GM19035 (cell line): Measurements from ENCODE around the gene IGFBP3.

ENCODE experiments used
- ATAC-seq: cut with Tn5 transposase; IDR thresholded peaks from one replicate; pipeline ENCODE4 v1.9.1; 2021; ENCODE audit not compliant: unreplicated experiment

Gene IGFBP3

GRCh38 chr7:45893374-45893995, 27.6 kb downstream of the IGFBP3 start:
- no peak for ATAC-seq

DNA sequence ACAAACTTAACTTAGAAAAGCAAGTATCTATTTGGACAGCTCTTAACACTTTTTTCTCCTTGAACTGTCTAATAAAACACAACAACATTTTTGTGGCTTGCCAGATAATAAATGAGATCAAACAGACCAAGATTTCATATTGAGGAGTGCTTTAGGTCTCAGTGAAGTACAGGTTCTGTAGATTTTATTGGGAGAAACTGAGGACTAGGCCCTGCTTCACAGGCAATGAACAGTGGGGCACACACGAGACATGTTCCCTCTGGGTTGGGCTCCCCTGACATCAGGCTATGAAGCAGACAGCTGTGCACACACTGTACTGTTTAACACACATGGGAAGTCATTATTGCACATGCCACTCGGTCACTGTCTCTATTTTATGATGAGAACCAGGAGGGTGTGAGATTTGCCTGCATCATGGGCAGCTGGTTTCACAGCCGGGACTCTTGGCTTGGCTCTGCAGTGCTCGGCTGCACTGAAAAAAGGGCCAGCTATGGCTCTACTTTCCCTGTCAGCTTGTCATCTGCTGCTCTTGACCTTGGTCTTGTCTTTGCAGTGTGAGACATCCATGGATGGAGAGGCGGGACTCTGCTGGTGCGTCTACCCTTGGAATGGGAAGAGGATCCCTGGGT, 28.6 kb downstream of the IGFBP3 start:
- no peak for ATAC-seq

DNA sequence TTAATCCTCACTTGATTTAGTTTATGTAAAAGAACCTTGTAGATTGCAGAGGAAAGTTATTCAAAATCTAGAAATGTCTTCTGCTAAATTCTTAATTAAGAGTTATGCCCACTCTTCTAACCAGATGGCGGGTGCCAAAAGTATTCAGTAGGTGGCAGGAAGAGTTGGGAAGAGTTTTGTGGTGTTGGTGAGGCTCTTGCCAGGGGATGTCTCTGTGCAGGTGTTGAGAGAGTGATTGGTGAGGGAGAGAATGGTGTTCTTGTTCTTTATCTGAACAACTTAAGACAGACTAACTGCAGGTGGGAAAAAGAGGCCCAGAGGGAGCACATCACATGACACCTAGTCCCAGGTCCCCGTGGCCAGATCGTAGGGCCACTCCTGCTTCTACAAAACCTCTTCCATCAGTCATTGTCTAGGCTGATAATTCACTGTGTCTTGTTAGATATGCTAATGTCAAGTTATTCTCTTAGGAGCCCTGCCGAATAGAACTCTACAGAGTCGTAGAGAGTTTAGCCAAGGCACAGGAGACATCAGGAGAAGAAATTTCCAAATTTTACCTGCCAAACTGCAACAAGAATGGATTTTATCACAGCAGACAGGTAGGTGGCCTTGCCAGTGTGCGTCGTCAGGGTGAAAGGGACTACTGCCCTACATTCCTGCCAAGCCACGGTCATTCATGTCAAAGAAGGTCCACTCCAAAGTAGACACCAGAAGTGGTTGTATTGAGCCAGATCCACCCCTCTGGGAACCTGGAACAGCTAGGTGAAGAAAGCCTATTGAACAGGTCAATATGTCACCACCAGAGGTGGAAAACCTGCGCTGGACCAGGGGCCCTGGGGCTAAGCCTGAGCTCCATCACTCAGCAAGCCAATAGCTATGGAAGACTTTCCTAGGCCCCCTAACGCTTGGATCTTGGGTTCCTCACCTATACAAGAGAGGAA, 29.3 kb downstream of the IGFBP3 start:
- ATAC-seq, result no peak

DNA sequence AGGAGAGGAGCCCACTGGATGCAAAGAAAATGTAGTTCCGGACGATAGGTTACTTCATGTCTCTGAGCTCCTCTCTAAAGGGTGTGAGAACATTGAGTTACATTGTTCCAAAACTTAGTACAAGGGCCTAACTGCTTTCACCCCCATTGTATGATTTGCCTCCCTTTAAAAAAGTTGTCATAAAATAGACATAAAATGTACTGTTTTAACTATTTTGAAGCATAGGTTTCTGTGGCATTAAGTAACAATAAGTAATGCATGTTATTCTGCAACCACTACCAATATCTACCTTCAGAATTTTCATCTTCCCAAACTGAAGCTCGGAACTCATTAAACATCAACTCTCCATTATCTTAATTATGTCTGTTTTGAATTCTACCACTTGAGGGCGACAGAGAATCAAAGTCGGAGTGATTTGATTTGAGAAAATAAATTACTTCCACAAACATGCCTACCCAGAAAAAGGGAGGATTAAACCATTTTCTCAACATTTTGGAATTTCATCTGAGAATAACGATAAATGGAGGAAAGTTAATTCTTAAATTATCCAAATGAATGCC, 30.1 kb downstream of the IGFBP3 start:
- ATAC-seq, result no peak

DNA sequence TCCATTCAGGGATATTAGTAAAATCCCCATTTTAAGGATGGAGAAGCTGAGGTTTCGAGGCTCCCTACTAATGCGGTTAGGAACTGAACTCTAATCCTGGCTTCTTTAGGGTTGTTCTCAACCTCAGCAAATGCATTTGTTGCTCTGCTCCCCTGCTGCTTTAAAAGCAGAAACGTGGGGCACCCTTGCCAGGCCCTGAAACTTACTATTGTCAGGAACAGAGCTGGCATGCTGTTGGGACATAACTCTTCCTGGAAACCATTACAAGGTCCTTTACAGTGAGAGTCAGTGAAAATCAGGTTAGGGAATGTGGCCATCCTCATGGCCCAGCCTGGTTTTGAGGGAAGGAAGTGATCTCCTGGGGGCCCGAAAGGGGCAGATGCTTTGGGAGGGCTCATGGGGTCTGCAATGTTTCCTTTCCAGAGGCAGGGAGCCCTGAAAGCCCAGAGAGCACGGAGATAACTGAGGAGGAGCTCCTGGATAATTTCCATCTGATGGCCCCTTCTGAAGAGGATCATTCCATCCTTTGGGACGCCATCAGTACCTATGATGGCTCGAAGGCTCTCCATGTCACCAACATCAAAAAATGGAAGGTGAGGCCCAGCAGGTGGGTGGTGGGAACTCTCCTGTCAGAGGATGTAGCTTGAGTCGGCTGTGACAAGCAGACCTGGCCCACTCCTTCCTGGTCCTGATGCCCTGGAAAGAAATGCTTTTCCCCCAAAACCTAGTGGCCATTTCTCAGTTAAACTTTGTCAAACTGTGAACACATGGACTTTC, 30.8 kb downstream of the IGFBP3 start:
- ATAC-seq, result no peak

DNA sequence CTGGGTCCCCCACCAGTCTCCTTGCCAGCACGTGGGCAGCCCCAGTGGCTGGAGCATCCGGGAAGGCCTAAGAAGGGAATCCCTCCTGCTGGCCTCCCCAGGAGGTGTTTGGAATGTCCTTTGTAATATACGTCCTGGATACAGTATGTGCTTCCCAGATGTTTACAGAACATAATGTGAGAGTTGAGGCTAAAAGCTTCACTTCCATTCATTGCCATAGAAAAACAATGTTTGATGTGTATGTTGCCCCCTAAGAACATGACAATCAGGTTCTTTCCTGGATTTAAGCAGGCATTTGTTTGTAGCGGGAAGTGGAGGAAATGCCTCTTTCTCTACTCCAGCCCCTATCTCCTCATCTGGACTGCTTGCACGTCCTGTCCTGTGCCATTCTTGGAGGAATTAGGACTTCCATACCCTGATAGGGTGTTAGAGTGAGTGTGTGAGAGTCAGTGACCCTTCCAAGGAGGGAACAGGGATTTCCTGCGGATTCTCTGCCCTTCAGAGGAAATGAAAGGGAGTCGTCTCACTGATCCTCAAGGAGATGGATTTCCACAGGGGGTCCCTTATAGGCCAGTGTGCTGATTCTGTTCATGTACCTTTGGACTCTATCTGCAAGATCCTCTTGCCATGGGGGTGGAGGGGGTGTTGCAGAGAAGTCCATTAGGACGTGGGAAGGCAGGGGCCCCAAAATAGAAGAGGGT, 31.6 kb downstream of the IGFBP3 start:
- no peak for ATAC-seq

DNA sequence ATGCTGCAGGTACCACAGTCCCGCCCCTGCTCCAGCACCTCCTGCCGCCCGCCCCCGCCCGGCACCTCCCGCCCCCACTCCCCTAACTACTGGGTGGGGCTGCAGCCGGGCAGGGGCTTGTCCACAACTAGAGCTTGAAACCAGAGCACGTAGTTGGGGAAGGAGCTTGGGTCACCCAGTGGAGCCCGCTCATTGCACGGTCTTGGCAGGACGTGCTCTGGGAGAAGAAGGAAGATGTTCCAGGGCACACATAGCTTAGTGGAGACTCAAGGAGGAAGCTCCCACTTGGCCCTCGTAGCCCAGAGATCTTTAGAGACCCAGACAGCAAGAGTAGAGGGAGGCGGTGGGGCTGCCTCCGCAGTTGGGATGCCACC, 32.1 kb downstream of the IGFBP3 start:
- no peak for ATAC-seq

GRCh38 chr7:45888185-45888992, 32.7 kb downstream of the IGFBP3 start, which contains the start of gene IGFBP1:
Gene IGFBP1, plus strand, starts transcription at chr7:45888488. Its CDS starts 165 bp downstream, at chr7:45888653.
- no peak for ATAC-seq

- no peak for ATAC-seq
These were observed 34.0 kb downstream of the IGFBP3 start for GRCh38 chr7:45886931-45887667.

- ATAC-seq, result no peak
These were observed 35.7 kb downstream of the IGFBP3 start for GRCh38 chr7:45885264-45885882.

DNA sequence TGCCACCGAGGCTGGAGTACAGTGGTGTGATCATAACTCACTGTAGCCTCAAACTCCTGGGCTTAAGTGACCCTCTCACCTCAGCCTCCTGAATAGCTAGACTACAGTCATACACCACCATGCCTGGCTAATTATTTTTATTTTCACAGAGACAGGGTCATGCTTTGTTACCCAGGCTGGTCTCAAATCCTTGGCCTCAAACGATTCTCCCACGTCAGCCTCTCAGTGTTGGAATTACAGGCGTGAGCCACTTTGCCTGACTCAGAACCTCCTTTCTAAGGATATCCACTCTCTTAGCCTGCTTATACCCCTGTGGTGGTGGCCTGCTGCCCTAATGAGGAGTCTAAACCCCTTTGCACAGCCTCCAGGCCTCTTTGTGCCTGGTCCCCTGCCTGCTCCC, 36.9 kb downstream of the IGFBP3 start:
- no peak for ATAC-seq

DNA sequence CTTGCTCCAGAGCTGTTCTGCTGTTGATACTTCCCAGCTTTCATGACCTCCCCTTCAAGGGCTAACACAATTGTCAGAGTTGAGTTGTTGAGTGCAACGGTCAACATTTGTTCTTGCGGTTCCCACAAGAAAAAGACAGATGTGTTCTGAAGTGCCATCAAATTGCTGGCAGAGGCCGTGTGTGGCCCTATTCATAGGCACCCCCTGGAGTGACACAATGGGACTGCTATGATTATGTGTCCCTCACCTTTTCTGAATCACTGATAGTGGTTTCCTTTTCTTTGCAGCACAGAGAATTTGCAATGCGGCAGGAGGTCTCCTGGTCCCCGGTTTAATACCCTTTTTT, 38.6 kb downstream of the IGFBP3 start:
- ATAC-seq, result no peak

DNA sequence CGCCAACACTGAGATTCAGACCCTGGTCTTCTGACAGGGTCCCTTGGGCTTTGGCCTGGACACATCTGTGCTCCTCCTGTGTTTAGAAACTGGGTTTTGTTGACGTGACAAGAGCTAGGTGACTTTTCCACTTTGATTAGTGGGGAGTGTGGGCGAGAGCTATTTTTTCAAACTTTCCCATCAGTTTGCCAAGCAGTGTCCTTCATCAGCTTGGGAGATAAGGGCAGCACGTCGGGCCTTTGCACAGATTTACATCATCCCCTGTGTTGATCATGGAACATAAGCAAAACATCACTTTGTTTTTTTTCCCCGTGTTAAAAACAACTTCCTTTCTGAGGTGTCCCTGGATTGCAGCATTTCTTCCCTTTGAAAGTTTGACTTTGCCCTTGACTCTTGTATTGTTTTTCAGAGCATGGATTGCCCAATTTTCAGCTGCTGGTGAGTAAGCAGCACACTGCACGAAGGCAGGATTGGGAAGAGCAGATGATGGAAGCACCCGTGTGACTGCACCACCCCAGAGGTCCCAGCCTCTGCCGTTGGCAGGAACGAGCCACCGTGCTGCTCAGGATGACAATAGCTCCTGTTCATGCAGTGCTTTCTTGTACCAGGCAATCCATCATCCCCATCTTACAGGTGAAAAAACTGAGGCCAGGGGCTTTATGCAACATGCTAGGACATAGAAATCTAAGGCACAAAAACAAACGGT, 39.2 kb downstream of the IGFBP3 start:
- no peak for ATAC-seq

DNA sequence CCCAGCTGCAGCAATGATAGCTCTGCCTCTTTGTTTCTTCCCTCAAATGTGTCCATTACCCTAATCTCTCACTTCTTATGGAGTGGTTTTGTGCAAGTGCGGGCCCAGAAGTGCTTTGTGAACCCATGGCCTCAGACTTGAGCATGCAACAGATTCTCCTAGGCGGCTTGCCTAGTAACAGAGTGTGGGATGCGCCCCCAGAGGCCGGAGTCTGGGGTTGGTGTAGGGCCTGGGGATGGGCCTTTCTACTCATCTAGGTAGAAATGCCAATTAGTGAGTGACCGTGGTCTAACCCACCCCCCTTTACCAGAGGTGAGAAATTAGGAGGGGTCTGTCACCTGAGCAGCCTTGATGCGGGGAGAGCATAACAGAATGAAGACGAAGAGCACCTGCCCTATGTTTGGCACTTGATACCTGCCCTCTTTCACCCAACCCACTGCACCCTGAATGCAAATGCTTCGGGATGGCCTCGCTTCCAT, 39.8 kb downstream of the IGFBP3 start:
- no peak for ATAC-seq

DNA sequence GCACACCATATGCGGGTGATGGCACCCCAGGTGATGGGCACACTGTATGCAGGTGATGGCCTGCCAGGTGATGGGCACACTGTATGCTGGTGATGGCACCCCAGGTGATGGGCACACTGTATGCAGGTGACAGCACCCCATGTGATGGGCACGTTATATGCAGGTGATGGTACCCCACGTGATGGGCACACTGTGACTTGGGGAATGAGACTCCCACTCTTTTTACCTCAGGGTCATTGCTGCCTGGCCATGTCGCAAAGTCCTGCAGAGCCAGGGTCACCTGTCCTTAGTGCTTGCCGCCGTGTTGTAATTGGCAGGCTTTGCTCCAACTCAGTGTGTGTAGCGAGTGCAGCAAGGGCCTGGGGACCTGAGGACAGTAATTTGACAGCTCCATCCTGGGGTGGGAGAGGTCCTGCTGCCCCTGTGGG, 40.6 kb downstream of the IGFBP3 start:
- no peak for ATAC-seq

- no peak for ATAC-seq
These were observed 42.5 kb downstream of the IGFBP3 start for GRCh38 chr7:45878457-45879144.

DNA sequence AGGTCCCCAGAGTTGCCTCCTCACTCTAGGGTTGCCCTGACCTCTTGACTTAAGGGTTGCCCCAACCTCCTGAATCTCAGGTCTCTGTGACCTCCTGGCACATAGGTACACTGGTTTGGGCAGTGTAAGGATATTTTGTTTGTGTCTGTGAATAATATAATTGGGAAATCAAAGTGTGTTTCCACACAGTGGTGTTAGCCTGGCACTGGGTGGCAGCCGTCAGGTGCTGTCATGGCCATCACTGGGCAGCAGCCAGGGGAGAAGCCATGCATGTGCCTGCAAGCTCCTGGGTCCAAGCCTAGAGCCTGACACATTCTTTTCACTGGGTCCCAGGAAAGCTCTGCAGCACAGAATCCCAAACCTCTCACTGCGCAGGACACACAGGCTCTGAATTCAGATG, 44.6 kb downstream of the IGFBP3 start:
- no peak for ATAC-seq
